SU-DHL-6 (cell line): ENCODE results near the gene CCDC122.

ENCODE experiments used
- CTCF ChIP-seq: fragments of 200-600 bp; sonication (generic); IDR thresholded peaks from one replicate; pipeline ENCODE4 v1.5.1; 2017; ENCODE audit warnings: antibody characterized with exemption, mild to moderate bottlenecking, low read length, moderate library complexity; ENCODE audit not compliant: insufficient read depth, poor library complexity, severe bottlenecking
- EZH2phosphoT487 ChIP-seq: fragments of 200-600 bp; sonication (generic), shearing (Covaris generic); conservative IDR thresholded peaks from 2 replicates; pipeline ENCODE4 v1.6.1; 2018; ENCODE audit warnings: mild to moderate bottlenecking, antibody characterized with exemption, low read length, moderate library complexity, mixed read lengths

- peak; percentile 35 for TF ChIP-seq CTCF
- no peak for TF ChIP-seq EZH2phosphoT487
These were observed 28.9 kb upstream of the CCDC122 start for GRCh38 chr13:43908156-43909126.
